ENCODE measurements around the gene IFRD1.

Gene IFRD1

DNA sequence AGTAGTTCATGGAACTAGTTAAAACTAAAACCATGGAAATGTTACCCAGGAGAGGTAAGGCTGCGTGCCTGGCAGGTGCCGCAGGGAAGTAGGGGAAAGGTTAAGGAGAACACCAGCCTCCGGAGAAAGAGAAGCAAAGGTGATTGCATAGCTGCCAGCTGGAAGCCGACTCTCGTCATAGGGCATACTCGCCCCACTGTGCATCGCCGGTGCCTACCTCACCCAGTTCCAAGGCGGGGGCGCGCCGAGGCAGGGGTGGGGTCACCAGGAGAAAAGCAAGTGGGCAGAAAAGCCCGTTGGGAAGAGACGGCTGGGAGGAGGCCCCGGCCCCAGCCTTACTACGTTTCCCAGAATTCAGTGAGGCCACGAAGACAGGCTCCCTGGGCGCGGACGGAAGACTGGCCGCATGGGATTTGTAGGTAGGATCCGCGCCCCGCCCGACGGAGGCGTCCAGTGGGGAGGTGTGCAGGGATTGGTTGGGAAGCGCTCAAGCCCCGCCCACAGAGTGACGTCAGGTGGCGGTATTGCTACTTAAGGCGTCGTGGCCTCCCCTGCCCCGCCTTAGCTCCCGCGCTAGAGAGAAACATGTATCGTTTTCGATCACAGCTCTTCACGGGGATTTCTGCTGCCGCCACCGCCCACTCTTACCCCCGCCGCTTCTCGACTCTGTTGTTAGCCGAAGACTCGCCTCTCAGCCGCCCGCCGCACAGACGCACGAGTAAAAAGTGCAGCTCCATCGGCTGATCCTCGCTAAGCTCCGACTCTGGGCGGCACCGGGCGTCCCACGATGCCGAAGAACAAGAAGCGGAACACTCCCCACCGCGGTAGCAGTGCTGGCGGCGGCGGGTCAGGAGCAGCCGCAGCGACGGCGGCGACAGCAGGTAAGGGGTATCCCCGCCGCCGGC, at the start of gene IFRD1:
Gene IFRD1 (plus strand): TSS at position 559 of the 905 bp plus-strand sequence. CDS start 229 bp downstream, at position 788.
- no peaks in the 10 kb centered on the region for H3K36me3 ChIP-seq (ENCODE audit: control insufficient read depth, insufficient read depth, low read length)
- H3K4me1 ChIP-seq (ENCODE audit: control insufficient read depth, insufficient read depth, low read length): peaks cover 2% of the 10 kb centered on the region
- peak within 1 kb of the TSS; percentile 74 for H3K9ac ChIP-seq (ENCODE audit: low read depth, low read length)
- no peaks in the 10 kb centered on the region for H3K27me3 ChIP-seq (ENCODE audit: control insufficient read depth, insufficient read depth, low read length)
- no peaks in the 10 kb centered on the region for H3K9me3 ChIP-seq (ENCODE audit: control insufficient read depth, insufficient read depth, low read length)
- H3K4me3 ChIP-seq (ENCODE audit: low read depth, low read length): peak within 1 kb of the TSS; percentile 95

DNA sequence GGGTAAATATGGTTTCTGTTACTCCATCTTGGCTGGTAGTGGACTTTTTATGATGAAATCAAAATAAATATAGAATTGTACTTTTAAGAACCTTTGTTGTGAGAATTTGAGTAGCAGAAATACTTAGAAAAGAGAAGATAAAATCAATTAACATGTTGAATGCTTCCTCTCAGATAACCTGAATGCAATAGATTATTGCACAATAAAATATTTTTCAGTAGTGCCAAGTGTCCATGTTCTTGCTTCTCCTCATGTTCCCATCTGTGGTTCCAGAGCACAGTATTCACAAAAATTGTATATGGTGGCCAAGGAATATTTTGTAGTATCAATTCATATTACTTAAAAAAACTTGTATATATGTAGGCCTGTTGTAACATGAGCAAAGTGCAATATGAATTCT, 45.9 kb upstream of the IFRD1 start:
- Histone ChIP-seq H3K4me3 (ENCODE audit: low read depth, low read length) (no peak overlapping the region), H3K4me1 (ENCODE audit: control insufficient read depth, insufficient read depth, low read length) (no peaks in the 10 kb centered on the region), H3K9me3 (ENCODE audit: control insufficient read depth, insufficient read depth, low read length) (no peaks in the 10 kb centered on the region), H3K9ac (ENCODE audit: low read depth, low read length) (no peak overlapping the region), H3K36me3 (ENCODE audit: control insufficient read depth, insufficient read depth, low read length) (no peaks in the 10 kb centered on the region), H3K27me3 (ENCODE audit: control insufficient read depth, insufficient read depth, low read length) (no peaks in the 10 kb centered on the region)

- no peaks in the 10 kb centered on the region for H3K4me1 ChIP-seq (ENCODE audit: control insufficient read depth, insufficient read depth, low read length)
- H3K27me3 ChIP-seq (ENCODE audit: control insufficient read depth, insufficient read depth, low read length): no peaks in the 10 kb centered on the region
- H3K36me3 ChIP-seq (ENCODE audit: control insufficient read depth, insufficient read depth, low read length): no peaks in the 10 kb centered on the region
- H3K4me3 ChIP-seq (ENCODE audit: low read depth, low read length): no peak overlapping the region
- no peaks in the 10 kb centered on the region for H3K9me3 ChIP-seq (ENCODE audit: control insufficient read depth, insufficient read depth, low read length)
- H3K9ac ChIP-seq (ENCODE audit: low read depth, low read length): no peak overlapping the region
Observed at GRCh38 chr7:112405286-112405685, 45.0 kb upstream of the IFRD1 start.

DNA sequence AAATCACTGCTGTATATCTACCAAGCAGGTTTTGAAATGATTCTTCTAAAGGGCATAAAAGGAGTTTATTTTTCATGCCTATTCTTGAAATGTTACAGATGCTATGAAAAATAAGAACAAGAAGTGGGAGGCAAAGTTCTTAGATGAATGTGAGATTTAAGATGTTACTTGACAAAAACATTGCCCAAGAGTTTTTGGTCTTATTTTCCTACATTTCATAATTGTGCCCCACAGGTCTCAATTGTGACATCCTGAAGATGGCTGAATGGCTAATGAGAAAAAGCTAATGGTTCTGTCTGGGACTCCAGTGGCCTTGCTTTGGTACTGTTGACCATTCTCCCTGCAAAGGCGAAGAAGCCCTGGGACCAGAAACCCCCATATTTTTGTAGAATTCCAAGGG, 43.0 kb upstream of the IFRD1 start:
- H3K9ac ChIP-seq (ENCODE audit: low read depth, low read length): no peak overlapping the region
- no peaks in the 10 kb centered on the region for H3K9me3 ChIP-seq (ENCODE audit: control insufficient read depth, insufficient read depth, low read length)
- no peaks in the 10 kb centered on the region for H3K4me1 ChIP-seq (ENCODE audit: control insufficient read depth, insufficient read depth, low read length)
- no peaks in the 10 kb centered on the region for H3K36me3 ChIP-seq (ENCODE audit: control insufficient read depth, insufficient read depth, low read length)
- H3K4me3 ChIP-seq (ENCODE audit: low read depth, low read length): no peak overlapping the region
- H3K27me3 ChIP-seq (ENCODE audit: control insufficient read depth, insufficient read depth, low read length): no peaks in the 10 kb centered on the region

GRCh38 chr7:112410092-112410491, 40.2 kb upstream of the IFRD1 start:
- Histone ChIP-seq H3K4me1 (ENCODE audit: control insufficient read depth, insufficient read depth, low read length) (no peaks in the 10 kb centered on the region), H3K27me3 (ENCODE audit: control insufficient read depth, insufficient read depth, low read length) (no peaks in the 10 kb centered on the region), H3K4me3 (ENCODE audit: low read depth, low read length) (no peak overlapping the region), H3K9ac (ENCODE audit: low read depth, low read length) (no peak overlapping the region), H3K36me3 (ENCODE audit: control insufficient read depth, insufficient read depth, low read length) (no peaks in the 10 kb centered on the region), H3K9me3 (ENCODE audit: control insufficient read depth, insufficient read depth, low read length) (no peaks in the 10 kb centered on the region)

GRCh38 chr7:112411186-112411795, 39.0 kb upstream of the IFRD1 start:
- Histone ChIP-seq H3K27me3 (ENCODE audit: control insufficient read depth, insufficient read depth, low read length) (no peaks in the 10 kb centered on the region), H3K9me3 (ENCODE audit: control insufficient read depth, insufficient read depth, low read length) (no peaks in the 10 kb centered on the region), H3K4me1 (ENCODE audit: control insufficient read depth, insufficient read depth, low read length) (no peaks in the 10 kb centered on the region), H3K9ac (ENCODE audit: low read depth, low read length) (no peak overlapping the region), H3K4me3 (ENCODE audit: low read depth, low read length) (no peak overlapping the region), H3K36me3 (ENCODE audit: control insufficient read depth, insufficient read depth, low read length) (no peaks in the 10 kb centered on the region)

- H3K4me3 ChIP-seq (ENCODE audit: low read depth, low read length): no peak overlapping the region
- H3K9ac ChIP-seq (ENCODE audit: low read depth, low read length): no peak overlapping the region
- H3K4me1 ChIP-seq (ENCODE audit: control insufficient read depth, insufficient read depth, low read length): no peaks in the 10 kb centered on the region
- no peaks in the 10 kb centered on the region for H3K9me3 ChIP-seq (ENCODE audit: control insufficient read depth, insufficient read depth, low read length)
- H3K27me3 ChIP-seq (ENCODE audit: control insufficient read depth, insufficient read depth, low read length): no peaks in the 10 kb centered on the region
- no peaks in the 10 kb centered on the region for H3K36me3 ChIP-seq (ENCODE audit: control insufficient read depth, insufficient read depth, low read length)
Observed at GRCh38 chr7:112414855-112415490, 35.3 kb upstream of the IFRD1 start.

- no peaks in the 10 kb centered on the region for H3K4me1 ChIP-seq (ENCODE audit: control insufficient read depth, insufficient read depth, low read length)
- H3K4me3 ChIP-seq (ENCODE audit: low read depth, low read length): no peak overlapping the region
- H3K27me3 ChIP-seq (ENCODE audit: control insufficient read depth, insufficient read depth, low read length): no peaks in the 10 kb centered on the region
Observed at GRCh38 chr7:112416127-112416526, 34.1 kb upstream of the IFRD1 start.

DNA sequence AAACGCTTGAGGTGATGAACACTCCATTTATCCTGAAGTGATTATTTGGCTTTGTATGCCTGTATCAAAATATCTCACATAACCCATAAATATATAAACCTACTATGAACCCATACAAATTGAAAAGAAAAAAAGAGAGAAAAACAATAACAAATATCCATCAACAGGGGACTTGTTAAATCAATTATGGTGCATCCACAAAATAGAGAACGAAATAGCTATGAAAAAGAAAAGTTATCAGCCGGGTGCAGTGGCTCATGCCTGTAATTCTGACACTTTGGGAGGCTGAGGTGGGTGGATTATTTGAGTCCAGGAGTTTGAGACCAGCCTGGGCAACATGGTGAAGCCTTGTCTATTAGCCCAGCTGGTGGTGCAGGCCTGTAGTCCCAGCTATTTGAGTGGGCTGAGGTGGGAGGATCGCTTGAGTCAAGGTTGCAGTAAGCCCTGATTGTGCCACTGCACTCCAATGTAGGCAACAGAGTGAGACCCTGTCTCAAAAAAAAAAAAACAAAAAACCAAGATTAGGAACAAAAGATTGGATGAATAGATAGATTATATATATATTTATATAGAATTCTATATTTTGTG, 30.6 kb upstream of the IFRD1 start:
- H3K27me3 ChIP-seq (ENCODE audit: control insufficient read depth, insufficient read depth, low read length): no peaks in the 10 kb centered on the region

More at GRCh38 chr7:112416127-112416526, 34.1 kb upstream of the IFRD1 start:
- H3K9ac ChIP-seq (ENCODE audit: low read depth, low read length): no peak overlapping the region
- H3K9me3 ChIP-seq (ENCODE audit: control insufficient read depth, insufficient read depth, low read length): no peaks in the 10 kb centered on the region
- no peaks in the 10 kb centered on the region for H3K36me3 ChIP-seq (ENCODE audit: control insufficient read depth, insufficient read depth, low read length)

DNA sequence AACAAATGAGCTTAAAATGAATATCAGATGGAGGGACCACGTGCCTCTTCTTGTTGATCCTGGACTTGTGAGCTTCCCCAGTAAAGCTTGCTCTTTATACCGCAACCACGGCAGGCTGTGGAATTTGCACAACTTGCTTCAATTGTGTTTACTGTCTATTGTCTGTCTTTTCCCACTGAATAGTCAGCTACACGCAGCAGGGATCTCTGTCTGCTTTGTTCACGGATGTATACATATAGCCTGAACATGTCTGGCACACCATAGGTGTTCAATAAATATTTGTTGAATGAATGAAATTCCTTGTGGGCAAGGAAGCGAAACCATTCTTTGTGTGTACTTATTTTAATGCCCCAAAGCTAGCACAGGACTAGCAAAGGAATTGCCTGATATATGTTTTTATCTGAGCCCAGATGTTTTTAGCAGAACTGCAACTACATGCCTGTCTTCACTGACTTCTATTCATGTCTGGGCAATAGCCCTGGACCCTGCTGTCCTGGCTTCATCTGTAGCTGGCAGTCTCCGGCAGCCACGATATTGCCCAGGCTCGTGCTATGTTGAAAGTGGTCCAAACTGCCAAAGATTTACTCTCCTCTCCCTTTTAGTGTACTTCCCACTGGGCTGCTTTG, 29.9 kb upstream of the IFRD1 start:
- H3K4me1 ChIP-seq (ENCODE audit: control insufficient read depth, insufficient read depth, low read length): peaks cover 10% of the 10 kb centered on the region
- H3K36me3 ChIP-seq (ENCODE audit: control insufficient read depth, insufficient read depth, low read length): no peaks in the 10 kb centered on the region
- no peak overlapping the region for H3K4me3 ChIP-seq (ENCODE audit: low read depth, low read length)
- H3K9ac ChIP-seq (ENCODE audit: low read depth, low read length): no peak overlapping the region
- no peaks in the 10 kb centered on the region for H3K27me3 ChIP-seq (ENCODE audit: control insufficient read depth, insufficient read depth, low read length)
- no peaks in the 10 kb centered on the region for H3K9me3 ChIP-seq (ENCODE audit: control insufficient read depth, insufficient read depth, low read length)

More for the DNA sequence above, 30.6 kb upstream of the IFRD1 start:
- H3K4me1 ChIP-seq (ENCODE audit: control insufficient read depth, insufficient read depth, low read length): peaks cover 10% of the 10 kb centered on the region
- H3K4me3 ChIP-seq (ENCODE audit: low read depth, low read length): no peak overlapping the region
- no peaks in the 10 kb centered on the region for H3K9me3 ChIP-seq (ENCODE audit: control insufficient read depth, insufficient read depth, low read length)
- no peaks in the 10 kb centered on the region for H3K36me3 ChIP-seq (ENCODE audit: control insufficient read depth, insufficient read depth, low read length)
- H3K9ac ChIP-seq (ENCODE audit: low read depth, low read length): no peak overlapping the region
